ENCODE data around the gene MUC3A. TPM values are rescaled to one million over a fixed set of nuclear protein-coding genes. Genes with fewer than 3 reads are reported as not detected.

Gene MUC3A
- under 1 TPM in 1 of 3 donors, not detected in 2; 0.24 TPM for total RNA-seq
- total RNA-seq (2013) = not detected

- intact Hi-C loops (cut with micrococcal nuclease) = loop anchor here (1.0 kb wide), 1 partner anchor 26 kb away; no protein-coding TSS in a partner anchor
- DNase-seq (no peak), ATAC-seq (no peak)
- H3K27ac Mint-ChIP-seq = no peak within 1 kb of the TSS
- WGBS (ENCODE audit: insufficient coverage) = 20% methylated on average over 24 of the region's 24 CpGs
- H3K9me3 Mint-ChIP-seq = no peaks in the 10 kb centered on the region
- no peaks in the 10 kb centered on the region for H3K4me1 Mint-ChIP-seq
- Histone ChIP-seq H3K27ac (ENCODE audit: low read length) (no peak within 1 kb of the TSS), H3K9me3 (ENCODE audit: control insufficient read depth, insufficient read depth, low read length) (no peaks in the 10 kb centered on the region), H3K27me3 (ENCODE audit: control insufficient read depth, insufficient read depth, low read length) (no peaks in the 10 kb centered on the region), H3K4me3 (ENCODE audit: low read length) (no peak within 1 kb of the TSS), H3K4me1 (ENCODE audit: control insufficient read depth, insufficient read depth, low read length) (no peaks in the 10 kb centered on the region), H3K36me3 (ENCODE audit: control insufficient read depth, insufficient read depth, low read length) (no peaks in the 10 kb centered on the region)
- TF ChIP-seq CTCF (IDR thresholded peaks at IDR 0.05) = no peak
- no peak within 1 kb of the TSS for H3K4me3 Mint-ChIP-seq
- H3K36me3 Mint-ChIP-seq = no peaks in the 10 kb centered on the region
- peaks cover 19 to 21% of the 10 kb centered on the region in 2 donors for H3K27me3 Mint-ChIP-seq (ENCODE audit: low read depth in 2 of 2)
These were observed at the start of gene MUC3A for GRCh38 chr7:100949227-100949932. MUC3A (plus strand) TSS chr7:100949534; CDS start chr7:100949625, 91 bp downstream.

GRCh38 chr7:100900978-100901377 lies 48.4 kb upstream of the MUC3A start:
- Histone ChIP-seq H3K36me3 (ENCODE audit: control insufficient read depth, insufficient read depth, low read length) (no peaks in the 10 kb centered on the region), H3K27me3 (ENCODE audit: control insufficient read depth, insufficient read depth, low read length) (peaks cover 15% of the 10 kb centered on the region), H3K9me3 (ENCODE audit: control insufficient read depth, insufficient read depth, low read length) (no peaks in the 10 kb centered on the region), H3K4me1 (ENCODE audit: control insufficient read depth, insufficient read depth, low read length) (peaks cover 12% of the 10 kb centered on the region), H3K4me3 (ENCODE audit: low read length) (no peak overlapping the region), H3K27ac (ENCODE audit: low read length) (no peak overlapping the region)
- Mint-ChIP-seq H3K27ac (no peak overlapping the region), H3K9me3 (no peaks in the 10 kb centered on the region), H3K4me3 (no peak overlapping the region), H3K27me3 (ENCODE audit: low read depth in 2 of 2) (peaks cover 26 to 30% of the 10 kb centered on the region in 2 donors), H3K4me1 (peaks cover 4 to 5% of the 10 kb centered on the region in 2 donors), H3K36me3 (no peaks in the 10 kb centered on the region)
- WGBS (ENCODE audit: insufficient coverage) = 92% methylated on average over 1 of the region's 2 CpGs
- no peak for TF ChIP-seq CTCF (IDR thresholded peaks at IDR 0.05)
- ATAC-seq = no peak
- no peak for DNase-seq
- intact Hi-C loops (cut with micrococcal nuclease) = no loop called here

- no peak for DNase-seq
- intact Hi-C loops (cut with micrococcal nuclease) = no loop called here
- Histone ChIP-seq H3K4me1 (ENCODE audit: control insufficient read depth, insufficient read depth, low read length) (peaks cover 4% of the 10 kb centered on the region), H3K27me3 (ENCODE audit: control insufficient read depth, insufficient read depth, low read length) (peaks cover 9% of the 10 kb centered on the region), H3K4me3 (ENCODE audit: low read length) (no peak overlapping the region), H3K36me3 (ENCODE audit: control insufficient read depth, insufficient read depth, low read length) (no peaks in the 10 kb centered on the region), H3K9me3 (ENCODE audit: control insufficient read depth, insufficient read depth, low read length) (no peaks in the 10 kb centered on the region), H3K27ac (ENCODE audit: low read length) (no peak overlapping the region)
- H3K9me3 Mint-ChIP-seq = no peaks in the 10 kb centered on the region
- ATAC-seq = no peak
- H3K27ac Mint-ChIP-seq = no peak overlapping the region
- no peak for TF ChIP-seq CTCF (IDR thresholded peaks at IDR 0.05)
- H3K4me3 Mint-ChIP-seq = no peak overlapping the region
- no peaks in the 10 kb centered on the region for H3K36me3 Mint-ChIP-seq
- H3K4me1 Mint-ChIP-seq = no peaks in the 10 kb centered on the region
- 81% methylated on average over 4 of the region's 5 CpGs for WGBS (ENCODE audit: insufficient coverage)
- peaks cover 21 to 26% of the 10 kb centered on the region in 2 donors for H3K27me3 Mint-ChIP-seq (ENCODE audit: low read depth in 2 of 2)
These were observed 47.4 kb upstream of the MUC3A start for GRCh38 chr7:100901921-100902332.

- H3K4me3 ChIP-seq (ENCODE audit: low read length) = no peak overlapping the region
- 80% methylated on average over 5 of the region's 7 CpGs for WGBS (ENCODE audit: insufficient coverage)
- H3K36me3 Mint-ChIP-seq = no peaks in the 10 kb centered on the region
- no peak overlapping the region for H3K4me3 Mint-ChIP-seq
- no peak for DNase-seq
- H3K27ac Mint-ChIP-seq = no peak overlapping the region
- no peak for ATAC-seq
- H3K4me1 ChIP-seq (ENCODE audit: control insufficient read depth, insufficient read depth, low read length) = no peaks in the 10 kb centered on the region
- H3K27me3 Mint-ChIP-seq (ENCODE audit: low read depth in 2 of 2) = peaks cover 21% of the 10 kb centered on the region in 2 donors
- peaks cover 4% of the 10 kb centered on the region for H3K27me3 ChIP-seq (ENCODE audit: control insufficient read depth, insufficient read depth, low read length)
- intact Hi-C loops (cut with micrococcal nuclease) = no loop called here
- H3K9me3 ChIP-seq (ENCODE audit: control insufficient read depth, insufficient read depth, low read length) = no peaks in the 10 kb centered on the region
- no peaks in the 10 kb centered on the region for H3K4me1 Mint-ChIP-seq
- no peak overlapping the region for H3K27ac ChIP-seq (ENCODE audit: low read length)
- no peak for TF ChIP-seq CTCF (IDR thresholded peaks at IDR 0.05)
- H3K36me3 ChIP-seq (ENCODE audit: control insufficient read depth, insufficient read depth, low read length) = no peaks in the 10 kb centered on the region
- H3K9me3 Mint-ChIP-seq = no peaks in the 10 kb centered on the region
These were observed 46.7 kb upstream of the MUC3A start for GRCh38 chr7:100902638-100903037.

All from natural killer cell (primary cell).